Measurements from ENCODE around the gene C2orf15. TPM values are rescaled to one million over a fixed set of nuclear protein-coding genes. Genes with fewer than 3 reads are reported as not detected.

The C2orf15 gene
- total and polyA plus RNA-seq, 2 of the 8 experiments (the other 6 are each of a cell fraction or from before 2014, with no cell fraction given) = 3.6 to 6.5 TPM

GRCh38 chr2:99156891-99157290 lies 15.4 kb downstream of the C2orf15 start:
- H3K9ac ChIP-seq (replicated peaks in 1 of 4; ENCODE audit: extremely low read depth in 1 of 4, low read depth in 3 of 4, low read length in 3 of 4) = no peak overlapping the region
- POLR2A ChIA-PET (ENCODE audit: partially characterized antibody) = interaction anchor here (1.2 to 7.7 kb wide), 3 partner anchors 14 to 24 kb away, joined by 6 to 45 read pairs (median 9); partner anchors contain the start of genes C2orf15 and MRPL30
- H3K23me2 ChIP-seq (ENCODE audit: low read depth, low read length) = peaks cover 11% of the 10 kb centered on the region
- H4K8ac ChIP-seq (ENCODE audit: extremely low read depth, insufficient read depth, low read length) = no peak overlapping the region
- FAIRE-seq = no peak
- no peak overlapping the region for H3K14ac ChIP-seq (ENCODE audit: insufficient read length)
- H3K79me2 ChIP-seq (ENCODE audit: control insufficient read depth in 1 of 2, insufficient read depth in 2 of 2, low read length in 2 of 2) = peaks cover 0 to 7% of the 10 kb centered on the region in 2 experiments; a peak in 2 of 4 replicates
- H3K56ac ChIP-seq (replicated peaks; ENCODE audit: insufficient read length, low read depth, low read length) = no peak overlapping the region
- no peak overlapping the region for H2BK5ac ChIP-seq (ENCODE audit: low read depth, low read length)
- no peak overlapping the region for H3K4me3 ChIP-seq (ENCODE audit: extremely low read depth in 1 of 4, insufficient read depth in 2 of 4, low read depth in 3 of 4, low read length in 4 of 4)
- WGBS, 2 experiments (ENCODE audit: extremely low coverage in 1 of 2, insufficient coverage in 1 of 2, insufficient read length in 1 of 2, insufficient replicate concordance in 2 of 2, low coverage in 1 of 2, low lambda C conversion rate in 2 of 2, missing lambda C conversion rate in 1 of 2) = 91% methylated on average over 1 of the region's 1 CpG; no CpG with 5 or more reads in 1 of the 2 experiments
- H2BK20ac ChIP-seq (ENCODE audit: low read length) = no peak overlapping the region
- H3K18ac ChIP-seq (ENCODE audit: extremely low read depth, low read length) = no peak overlapping the region
- H3K4me1 ChIP-seq (replicated peaks in 1 of 4; ENCODE audit: control insufficient read depth in 3 of 4, insufficient read depth in 4 of 4, low read length in 3 of 4) = peaks cover 0 to 8% (median 3%) of the 10 kb centered on the region in 4 experiments; a peak in 2 of 7 replicates
- H2BK120ac ChIP-seq (replicated peaks; ENCODE audit: low read depth, low read length) = no peak overlapping the region
- no peaks in the 10 kb centered on the region for H3K9me3 ChIP-seq (ENCODE audit: insufficient read depth in 2 of 2, low read depth in 1 of 2, low read length in 1 of 2)
- H4K5ac ChIP-seq (ENCODE audit: insufficient read length, low read depth, low read length) = no peak overlapping the region
- H3K79me1 ChIP-seq (ENCODE audit: low read depth, low read length) = no peaks in the 10 kb centered on the region
- H3K27ac ChIP-seq (ENCODE audit: low read depth, low read length) = no peak overlapping the region
- no peaks in the 10 kb centered on the region for H4K20me1 ChIP-seq (replicated peaks in 1 of 2; ENCODE audit: control insufficient read depth in 1 of 2, insufficient read depth in 2 of 2, low read length in 2 of 2)
- no peak overlapping the region for H4K91ac ChIP-seq (replicated peaks; ENCODE audit: insufficient read length, low read length)
- H3K23ac ChIP-seq (ENCODE audit: insufficient read length) = no peak overlapping the region
- no peak overlapping the region for H2AFZ ChIP-seq (ENCODE audit: low read length)
- no peak overlapping the region for H2BK12ac ChIP-seq (ENCODE audit: low read depth, low read length)
- CTCF ChIA-PET (ENCODE audit: partially characterized antibody) = interaction anchor here (0.6 to 3.1 kb wide), 3 partner anchors 11 to 185 kb away, joined by 3 to 11 read pairs (median 6); no protein-coding TSS in a partner anchor
- no peak overlapping the region for H3K4ac ChIP-seq (replicated peaks; ENCODE audit: insufficient read length, low read depth, low read length)
- no peak for DNase-seq (ENCODE audit: low read depth in 1 of 2, low spot score in 2 of 2)
- H2AK5ac ChIP-seq (ENCODE audit: low read depth, low read length) = no peak overlapping the region
- no peak overlapping the region for H3K4me2 ChIP-seq (ENCODE audit: insufficient read depth in 1 of 2, low read depth in 2 of 2, low read length in 2 of 2)
- H3K36me3 ChIP-seq (ENCODE audit: control insufficient read depth in 2 of 4, insufficient read depth in 4 of 4, low read length in 3 of 4) = peaks cover 0 to 9% (median 0%) of the 10 kb centered on the region in 4 experiments; a peak in 2 of 8 replicates
- no peaks in the 10 kb centered on the region for H3K27me3 ChIP-seq (replicated peaks in 1 of 4; ENCODE audit: control insufficient read depth in 3 of 4, extremely low read depth in 1 of 4, insufficient read depth in 3 of 4, low read length in 3 of 4)
- no peak overlapping the region for H2BK15ac ChIP-seq (ENCODE audit: low read length)
- TF ChIP-seq GABPA (IDR thresholded peaks at IDR 0.05; ENCODE audit: borderline replicate concordance, insufficient read depth, low read length) (no peak), TBP (IDR thresholded peaks at IDR 0.05; ENCODE audit: low read depth, low read length) (no peak), EGR1 (IDR thresholded peaks at IDR 0.05; ENCODE audit: borderline replicate concordance, low read depth, low read length) (no peak), E2F6 (IDR thresholded peaks at IDR 0.05) (no peak), RFX5 (IDR thresholded peaks at IDR 0.05; ENCODE audit: borderline replicate concordance, low read depth, low read length) (no peak)

All from H1 (cell line).